Measurements from ENCODE around the gene NPAS3.

The NPAS3 gene

GRCh38 chr14:33588771-33589170 is 650.1 kb downstream of the NPAS3 start:
- DNase-seq (ENCODE audit: low spot score) = no peak

GRCh38 chr14:33589334-33589733 is 650.7 kb downstream of the NPAS3 start:
- DNase-seq (ENCODE audit: low spot score) = no peak

GRCh38 chr14:33590891-33591630 is 652.4 kb downstream of the NPAS3 start:
- no peak for DNase-seq (ENCODE audit: low spot score)

- DNase-seq (ENCODE audit: low spot score) = no peak
Observed at GRCh38 chr14:33592297-33592696, 653.6 kb downstream of the NPAS3 start.

- no peak for DNase-seq (ENCODE audit: low spot score)
Observed at GRCh38 chr14:33596211-33597080, 657.8 kb downstream of the NPAS3 start.

GRCh38 chr14:33598582-33598981 is 659.9 kb downstream of the NPAS3 start:
- no peak for DNase-seq (ENCODE audit: low spot score)

- no peak for DNase-seq (ENCODE audit: low spot score)
Observed at GRCh38 chr14:33602396-33602795, 663.7 kb downstream of the NPAS3 start.

- no peak for DNase-seq (ENCODE audit: low spot score)
Observed at GRCh38 chr14:33606591-33606990, 667.9 kb downstream of the NPAS3 start.

GRCh38 chr14:33609582-33609981 is 670.9 kb downstream of the NPAS3 start:
- DNase-seq (ENCODE audit: low spot score) = no peak

GRCh38 chr14:33610121-33610520 is 671.4 kb downstream of the NPAS3 start:
- no peak for DNase-seq (ENCODE audit: low spot score)

- DNase-seq (ENCODE audit: low spot score) = no peak
Observed at GRCh38 chr14:33611405-33612196, 672.9 kb downstream of the NPAS3 start.

- DNase-seq (ENCODE audit: low spot score) = no peak
Observed at GRCh38 chr14:33612197-33612505, 673.5 kb downstream of the NPAS3 start.

- DNase-seq (ENCODE audit: low spot score) = no peak
Observed at GRCh38 chr14:33617154-33617553, 678.5 kb downstream of the NPAS3 start.

GRCh38 chr14:33618361-33619105 is 679.9 kb downstream of the NPAS3 start:
- DNase-seq (ENCODE audit: low spot score) = no peak

GRCh38 chr14:33622496-33622895 is 683.8 kb downstream of the NPAS3 start:
- DNase-seq (ENCODE audit: low spot score) = no peak

- DNase-seq (ENCODE audit: low spot score) = no peak
Observed at GRCh38 chr14:33629792-33630191, 691.1 kb downstream of the NPAS3 start.

- no peak for DNase-seq (ENCODE audit: low spot score)
Observed at GRCh38 chr14:33631021-33631420, 692.3 kb downstream of the NPAS3 start.

- no peak for DNase-seq (ENCODE audit: low spot score)
Observed at GRCh38 chr14:33631441-33631840, 692.8 kb downstream of the NPAS3 start.

GRCh38 chr14:33634631-33635030 is 696.0 kb downstream of the NPAS3 start:
- DNase-seq (ENCODE audit: low spot score) = no peak

- DNase-seq (ENCODE audit: low spot score) = no peak
Observed at GRCh38 chr14:33636716-33637115, 698.0 kb downstream of the NPAS3 start.

- no peak for DNase-seq (ENCODE audit: low spot score)
Observed at GRCh38 chr14:33642080-33642479, 703.4 kb downstream of the NPAS3 start.

GRCh38 chr14:33642691-33643244 is 704.1 kb downstream of the NPAS3 start:
- DNase-seq (ENCODE audit: low spot score) = no peak
